Measurements from ENCODE around the gene ZNF768. TPM values are rescaled to one million over a fixed set of nuclear protein-coding genes. Genes with fewer than 3 reads are reported as not detected.

The ZNF768 gene
- total RNA-seq, 4 donors from 2014 or later, result 27.4 to 44.9 (median 32.3) TPM

GRCh38 chr16:30527635-30528178 is 1.3 kb upstream of the ZNF768 start:
- no peak for TF ChIP-seq POLR2A (IDR thresholded peaks at IDR 0.05)
- TF ChIP-seq, protein P1, sequence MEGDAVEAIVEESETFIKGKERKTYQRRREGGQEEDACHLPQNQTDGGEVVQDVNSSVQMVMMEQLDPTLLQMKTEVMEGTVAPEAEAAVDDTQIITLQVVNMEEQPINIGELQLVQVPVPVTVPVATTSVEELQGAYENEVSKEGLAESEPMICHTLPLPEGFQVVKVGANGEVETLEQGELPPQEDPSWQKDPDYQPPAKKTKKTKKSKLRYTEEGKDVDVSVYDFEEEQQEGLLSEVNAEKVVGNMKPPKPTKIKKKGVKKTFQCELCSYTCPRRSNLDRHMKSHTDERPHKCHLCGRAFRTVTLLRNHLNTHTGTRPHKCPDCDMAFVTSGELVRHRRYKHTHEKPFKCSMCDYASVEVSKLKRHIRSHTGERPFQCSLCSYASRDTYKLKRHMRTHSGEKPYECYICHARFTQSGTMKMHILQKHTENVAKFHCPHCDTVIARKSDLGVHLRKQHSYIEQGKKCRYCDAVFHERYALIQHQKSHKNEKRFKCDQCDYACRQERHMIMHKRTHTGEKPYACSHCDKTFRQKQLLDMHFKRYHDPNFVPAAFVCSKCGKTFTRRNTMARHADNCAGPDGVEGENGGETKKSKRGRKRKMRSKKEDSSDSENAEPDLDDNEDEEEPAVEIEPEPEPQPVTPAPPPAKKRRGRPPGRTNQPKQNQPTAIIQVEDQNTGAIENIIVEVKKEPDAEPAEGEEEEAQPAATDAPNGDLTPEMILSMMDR (IDR thresholded peaks at IDR 0.05), result no peak
- Histone ChIP-seq H3K36me3 (peaks cover 6 to 25% of the 10 kb centered on the region in 2 donors), H3K27ac (peak overlapping the region; percentile 95 to 100 (median 98)), H3K4me1 (peaks cover 8 to 19% of the 10 kb centered on the region in 2 donors), H3K4me3 (replicated peaks in 1 of 3) (no peak overlapping the region), H3K27me3 (no peaks in the 10 kb centered on the region), H3K9me3 (no peaks in the 10 kb centered on the region)
- intact Hi-C loops (cut with DNase I), result loop anchor here (2.0 kb wide), 1 partner anchor 83 kb away; the partner anchor contains the start of gene SEPHS2
- 10 to 16% methylated on average over 14 of the region's 14 CpGs for WGBS, 2 donors
- DNase-seq, result peak; percentile 33 to 34

- Histone ChIP-seq H3K27me3 (no peaks in the 10 kb centered on the region), H3K36me3 (peaks cover 0 to 18% of the 10 kb centered on the region in 2 donors), H3K27ac (peak overlapping the region; percentile 95 to 100 (median 98)), H3K4me1 (peaks cover 8 to 21% of the 10 kb centered on the region in 2 donors), H3K4me3 (replicated peaks in 1 of 3) (peak overlapping the region; percentile 49 to 74 (median 65)), H3K9me3 (no peaks in the 10 kb centered on the region)
- TF ChIP-seq, protein P1 (IDR thresholded peaks at IDR 0.05), result peak in 4 of 6 experiments; percentile 25 to 44 (median 29)
- peak in 1 of 2 donors; percentile 82 for TF ChIP-seq POLR2A (IDR thresholded peaks at IDR 0.05)
- WGBS, 2 donors, result 0% methylated on average over 13 to 23 of the region's 79 CpGs
- intact Hi-C loops (cut with DNase I), result loop anchor here (2.0 kb wide), 1 partner anchor 82 kb away; the partner anchor contains the start of gene SEPHS2
- DNase-seq, result peak; percentile 99
These were observed 663 bp upstream of the ZNF768 start for GRCh38 chr16:30526823-30527634.

DNA sequence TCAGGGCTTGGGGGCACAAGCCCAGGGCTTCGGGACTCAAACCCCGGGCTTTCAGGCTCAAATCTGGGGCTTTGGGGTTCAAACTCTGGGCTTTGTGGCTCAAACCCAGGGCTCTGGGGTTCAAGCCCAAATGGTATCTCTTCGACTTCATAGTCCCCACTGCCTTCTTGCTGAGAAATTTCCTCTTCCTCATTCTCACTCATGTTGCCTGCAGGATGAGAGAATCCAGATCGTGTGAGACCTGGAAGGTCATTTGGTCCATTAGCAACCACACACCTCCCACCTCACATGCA is 576 bp downstream of the ZNF768 start:
- Histone ChIP-seq H3K9me3 (no peaks in the 10 kb centered on the region), H3K27me3 (no peaks in the 10 kb centered on the region), H3K4me3 (replicated peaks in 1 of 3) (peak overlapping the region in 1 of 3 donors; percentile 65), H3K27ac (peak overlapping the region in 2 of 3 donors; percentile 95 to 98), H3K4me1 (peaks cover 8 to 24% of the 10 kb centered on the region in 2 donors), H3K36me3 (peaks cover 0 to 10% of the 10 kb centered on the region in 2 donors)
- TF ChIP-seq, protein P1 (IDR thresholded peaks at IDR 0.05), result no peak
- no peak for TF ChIP-seq POLR2A (IDR thresholded peaks at IDR 0.05)
- intact Hi-C loops (cut with DNase I), result loop anchor here (2.0 kb wide), 1 partner anchor 81 kb away; the partner anchor contains the start of gene SEPHS2
- 61 to 62% methylated on average over 4 of the region's 4 CpGs for WGBS, 2 donors
- no peak for DNase-seq

DNA sequence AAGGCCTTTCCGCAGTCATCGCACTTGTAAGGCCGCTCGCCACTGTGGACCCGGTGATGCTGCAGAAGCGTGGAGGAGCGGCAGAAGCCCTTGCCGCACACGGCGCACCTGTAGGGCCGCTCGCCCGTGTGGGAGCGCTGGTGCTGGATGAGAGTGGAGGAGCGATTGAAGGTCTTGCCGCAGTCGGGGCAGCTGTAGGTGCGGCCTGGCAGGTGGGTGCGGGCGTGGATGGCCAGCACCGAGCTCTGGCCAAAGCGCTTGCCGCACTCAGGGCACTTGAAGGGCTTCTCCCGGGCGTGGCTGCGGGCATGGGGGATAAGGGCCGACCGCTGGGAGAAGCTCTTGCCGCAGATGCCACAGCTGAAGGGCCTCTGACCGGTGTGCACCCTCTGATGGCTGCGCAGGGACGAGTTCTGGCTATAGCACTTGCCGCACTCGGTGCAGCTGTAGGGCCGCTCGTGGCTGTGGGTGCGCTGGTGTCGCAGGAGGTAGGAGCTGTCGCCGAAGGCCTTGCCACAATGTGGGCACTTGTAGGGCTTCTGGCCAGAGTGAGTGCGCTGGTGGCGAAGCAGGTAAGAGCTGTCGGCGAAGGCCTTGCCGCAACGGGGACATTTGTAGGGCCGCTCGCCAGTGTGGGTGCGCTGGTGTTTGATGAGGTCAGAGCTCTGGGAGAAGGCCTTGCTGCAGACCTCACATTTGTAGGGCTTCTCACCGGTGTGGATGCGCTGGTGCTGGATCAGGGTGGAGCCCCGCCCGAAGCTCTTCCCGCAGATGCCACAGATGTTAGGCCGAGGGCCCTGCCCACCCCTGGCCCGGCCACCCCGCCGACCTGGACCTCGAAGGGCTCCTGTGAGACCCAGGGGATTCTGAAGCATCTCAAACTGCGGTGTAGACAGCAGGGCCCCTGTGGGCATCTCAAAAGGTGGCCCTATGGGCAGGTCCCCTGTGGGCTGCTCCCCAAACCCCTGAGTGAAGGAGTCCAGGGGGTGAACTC is 1.5 kb downstream of the ZNF768 start:
- intact Hi-C loops (cut with DNase I), result no loop called here
- H3K9me3 ChIP-seq, result no peaks in the 10 kb centered on the region
- peaks cover 0 to 10% of the 10 kb centered on the region in 2 donors for H3K36me3 ChIP-seq
- H3K27me3 ChIP-seq, result no peaks in the 10 kb centered on the region
- no peak for DNase-seq
- H3K27ac ChIP-seq, result no peak overlapping the region
- peaks cover 8 to 24% of the 10 kb centered on the region in 2 donors for H3K4me1 ChIP-seq
- TF ChIP-seq, protein P1 (IDR thresholded peaks at IDR 0.05), result no peak
- no peak for TF ChIP-seq POLR2A (IDR thresholded peaks at IDR 0.05)
- no peak overlapping the region for H3K4me3 ChIP-seq (replicated peaks in 1 of 3)
- 95 to 97% methylated on average over 32 to 54 of the region's 60 CpGs for WGBS, 2 donors

Measured in thyroid gland (tissue), 4 donors.